Stimulated activated CD4-positive, alpha-beta T cell treated with anti-CD3 and anti-CD28 coated beads, Interleukin-1b, Interleukin-23, amount 100 ng/mL, for 1 hour (primary cell): ENCODE measurements around the gene LRIG1.

Experiments
- DNase-seq, 2 donors: peaks; one replicate each; pipeline ENCODE4 v3.0.0-alpha.2; 2020; ENCODE audit warnings: low read depth in 2 of 2

Gene LRIG1

DNA sequence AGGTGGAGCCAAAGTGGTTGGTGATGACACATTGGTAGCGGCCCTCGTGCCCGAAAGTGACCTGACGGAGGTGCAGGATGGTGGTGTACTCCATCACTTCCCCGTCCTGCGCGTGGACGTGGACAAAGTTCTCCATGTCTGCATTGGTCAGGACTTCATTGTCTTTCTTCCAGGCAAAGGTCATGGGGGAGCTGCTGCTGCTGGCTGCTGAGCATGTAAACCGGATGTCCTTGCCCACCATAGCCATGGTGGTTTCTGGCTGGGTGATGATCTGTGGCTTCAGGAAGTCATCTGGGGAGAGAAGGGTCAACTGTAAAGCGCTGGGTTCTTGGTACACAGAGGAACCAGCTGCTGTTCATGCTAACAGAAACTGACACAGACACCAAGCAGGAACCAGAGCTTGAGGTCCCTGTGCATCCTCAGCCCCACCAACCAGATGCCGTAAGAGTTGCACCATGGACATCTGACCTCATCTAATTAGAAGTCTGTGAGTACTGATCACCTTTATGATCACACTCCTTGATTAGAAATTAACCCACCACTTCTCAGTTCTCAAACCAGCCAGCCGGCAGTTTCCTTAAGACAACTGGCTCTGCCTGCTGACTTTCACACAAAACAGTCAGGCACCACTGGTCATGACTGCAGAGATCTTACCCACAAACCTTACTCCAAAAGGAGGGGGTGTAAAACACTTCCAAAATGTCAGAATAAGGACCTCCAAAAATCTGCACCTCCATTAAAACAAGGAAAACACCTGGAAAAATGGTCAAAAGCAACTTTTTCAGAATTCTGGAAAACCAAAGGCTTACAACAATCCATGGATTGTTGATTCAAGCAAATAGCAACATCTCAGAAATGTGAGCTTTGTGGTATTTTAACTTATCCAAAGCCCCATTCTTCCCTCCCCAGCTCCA, 114.6 kb downstream of the LRIG1 start:
- DNase-seq, result no peak

DNA sequence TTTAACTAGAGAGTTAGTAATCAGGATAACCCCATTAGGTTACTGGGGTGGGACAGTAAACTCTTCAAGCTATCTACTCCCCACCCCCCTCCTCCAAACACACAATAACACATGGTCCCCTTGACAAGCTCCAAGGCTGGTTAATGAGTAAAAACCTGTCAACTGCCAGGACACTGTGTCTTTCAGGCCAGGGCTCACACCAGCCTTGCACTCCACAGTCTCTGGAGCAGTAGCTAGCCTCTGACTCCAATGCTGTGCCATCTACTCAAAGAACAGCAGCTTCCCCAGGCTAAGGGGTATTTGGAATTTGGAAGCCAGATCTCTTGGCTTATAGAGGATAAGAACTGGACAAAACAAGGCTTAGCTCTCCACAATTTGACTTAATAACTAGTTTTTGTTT, 115.8 kb downstream of the LRIG1 start:
- no peak for DNase-seq

GRCh38 chr3:66383998-66384745, 116.7 kb downstream of the LRIG1 start:
- no peak for DNase-seq

GRCh38 chr3:66383023-66383422, 117.8 kb downstream of the LRIG1 start:
- no peak for DNase-seq

- no peak for DNase-seq
These were observed 118.7 kb downstream of the LRIG1 start for GRCh38 chr3:66382142-66382541.

GRCh38 chr3:66381626-66382025, 119.2 kb downstream of the LRIG1 start:
- DNase-seq, result no peak

- no peak for DNase-seq
These were observed 120.5 kb downstream of the LRIG1 start for GRCh38 chr3:66380200-66380932.

GRCh38 chr3:66379565-66379964, 121.3 kb downstream of the LRIG1 start:
- DNase-seq, result no peak

- no peak for DNase-seq
These were observed 122.6 kb downstream of the LRIG1 start for GRCh38 chr3:66378256-66378655.

DNA sequence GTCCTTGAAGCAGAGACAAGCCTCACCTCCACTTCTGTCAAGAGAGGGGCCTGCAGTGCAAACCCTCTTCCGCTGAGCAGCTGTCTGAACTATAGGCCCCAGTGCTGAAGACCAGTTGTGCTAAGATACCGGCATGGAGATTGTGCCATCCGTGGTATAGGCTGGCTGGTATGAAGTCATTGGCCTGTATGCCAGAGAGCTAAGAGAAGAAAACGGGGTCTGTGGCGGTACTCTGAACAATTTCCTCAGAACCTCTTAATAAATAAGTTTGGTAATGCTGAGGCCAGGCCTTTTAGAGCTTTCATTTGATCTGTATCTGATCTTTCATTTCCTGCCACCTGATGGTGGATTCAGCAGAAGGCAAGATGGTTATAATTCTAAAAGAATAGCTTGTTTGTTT, 123.0 kb downstream of the LRIG1 start:
- no peak for DNase-seq

DNA sequence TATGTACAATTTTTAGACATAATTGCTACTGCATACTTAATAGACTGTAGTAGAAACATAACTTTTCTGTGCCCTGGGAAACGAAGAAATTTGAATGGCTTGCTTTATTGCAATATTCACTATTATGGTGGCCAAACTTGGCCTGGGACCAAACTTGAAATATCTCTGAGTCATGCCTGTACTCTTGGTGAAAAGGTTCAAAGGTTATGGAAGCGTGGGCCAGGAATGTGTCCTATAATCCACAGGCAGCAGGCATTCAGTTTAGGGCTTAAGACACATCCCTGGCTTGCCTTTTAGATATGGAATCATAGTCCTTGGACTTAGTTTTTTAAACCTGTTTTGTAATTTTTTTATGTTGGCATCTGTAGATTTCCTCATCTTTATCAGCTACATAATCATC, 124.3 kb downstream of the LRIG1 start:
- DNase-seq, result no peak

DNA sequence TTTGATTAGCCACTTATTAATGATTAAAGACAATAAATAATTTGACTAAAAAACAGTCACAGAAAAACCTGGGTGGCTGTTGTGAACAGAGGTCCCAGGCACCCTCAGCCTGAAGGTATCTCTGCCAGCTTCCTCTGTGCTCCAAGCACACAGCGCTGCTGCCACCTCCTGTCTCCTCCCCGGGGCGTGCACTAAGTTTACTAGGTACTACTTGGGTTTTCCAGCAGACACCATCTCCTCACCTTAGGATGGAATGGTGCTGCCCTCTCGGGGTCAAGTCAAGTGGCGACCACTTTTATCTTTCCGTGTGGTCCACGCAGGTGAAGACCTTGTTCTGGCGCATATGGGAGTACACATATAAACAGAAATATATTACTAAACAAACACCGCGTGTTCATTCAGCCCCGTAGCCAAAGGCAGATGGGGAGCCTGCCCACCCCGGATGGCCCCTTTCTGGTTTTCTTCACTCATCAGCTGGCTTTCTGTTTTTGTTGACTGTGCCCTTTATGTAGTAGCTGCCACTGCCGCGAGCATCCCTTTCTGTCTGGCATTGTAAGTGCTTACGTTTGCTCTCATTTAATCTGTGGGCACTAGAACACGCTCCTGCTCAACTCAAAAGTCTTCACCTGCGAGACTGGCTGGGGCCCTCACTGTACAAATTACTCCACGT, 128.0 kb downstream of the LRIG1 start:
- DNase-seq, result no peak

DNA sequence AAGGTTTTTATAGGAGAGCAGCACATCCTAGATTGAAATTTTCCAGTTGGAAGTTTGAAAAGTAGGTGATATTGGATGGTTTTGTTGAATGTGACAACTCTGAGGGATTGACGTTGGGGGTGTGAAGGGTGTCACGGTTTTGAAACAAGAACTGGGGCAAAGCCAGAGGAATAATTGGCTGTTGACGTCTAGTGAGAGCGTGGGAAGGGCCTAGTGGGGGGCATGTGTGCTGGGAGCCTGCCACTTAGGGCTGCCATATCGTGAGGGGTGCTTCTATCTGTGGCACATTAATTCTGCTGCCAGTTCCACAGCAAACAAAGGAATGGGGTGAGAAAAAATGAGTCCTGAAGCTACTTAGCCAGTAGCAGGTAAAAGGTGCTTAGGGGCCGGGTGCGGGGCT, 129.4 kb downstream of the LRIG1 start:
- no peak for DNase-seq

GRCh38 chr3:66370179-66370578, 130.6 kb downstream of the LRIG1 start:
- no peak for DNase-seq

DNA sequence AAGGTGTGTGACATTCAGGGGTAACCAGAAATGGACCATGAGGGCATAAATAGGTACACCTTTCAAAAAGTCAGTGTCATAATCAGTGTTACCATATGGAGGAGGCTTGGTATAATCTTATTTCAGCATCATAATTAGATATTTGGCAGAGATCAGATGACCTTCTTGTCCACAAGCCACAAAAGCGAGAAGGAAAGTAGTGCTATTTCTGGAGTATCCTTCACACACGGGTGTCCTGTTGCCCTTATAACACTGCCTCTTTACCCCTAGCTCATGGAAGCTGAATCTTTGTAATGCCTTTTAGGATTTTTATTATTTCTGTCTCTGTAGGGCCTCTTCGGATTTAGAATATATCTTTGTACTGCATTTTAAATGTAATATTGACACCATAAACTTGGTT, 132.8 kb downstream of the LRIG1 start:
- no peak for DNase-seq

DNA sequence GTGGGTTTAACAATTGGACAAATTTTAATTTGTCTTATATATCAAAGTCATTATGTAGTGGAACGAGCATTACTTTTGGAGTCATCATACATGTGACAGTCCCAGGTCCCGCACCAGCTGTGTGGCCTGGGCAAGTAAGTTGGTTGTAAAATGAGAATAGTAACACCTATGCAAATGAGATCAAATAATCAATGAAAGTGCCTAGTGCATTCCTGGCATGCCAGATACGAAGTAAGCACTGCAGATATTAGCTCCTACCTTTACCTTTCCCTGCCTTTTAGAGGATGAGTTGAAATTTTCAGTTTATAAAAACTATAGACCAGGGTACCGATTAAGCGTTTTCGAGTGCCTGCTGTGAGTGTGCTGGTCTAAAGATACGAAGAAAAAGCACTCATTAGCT, 134.1 kb downstream of the LRIG1 start:
- no peak for DNase-seq

GRCh38 chr3:66365080-66365479, 135.7 kb downstream of the LRIG1 start:
- no peak for DNase-seq

DNA sequence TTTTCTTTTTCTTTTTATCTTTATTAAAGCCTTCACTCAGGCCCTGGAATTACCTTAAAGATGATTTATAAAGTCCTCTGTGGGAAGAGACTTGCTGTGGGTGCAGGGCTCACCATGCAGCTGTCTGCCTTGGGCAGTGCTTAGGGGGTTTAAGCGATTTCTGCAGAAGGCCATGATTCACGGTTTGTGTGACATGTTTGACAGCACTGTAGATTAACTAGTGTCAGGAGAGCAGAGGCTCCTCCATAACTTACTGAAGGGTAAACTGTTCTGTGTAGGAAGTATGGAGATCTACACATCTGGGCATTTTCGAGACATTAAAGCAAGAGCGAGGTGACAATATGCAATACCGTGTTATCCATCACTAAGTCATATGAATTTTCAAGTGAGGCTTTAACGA, 137.7 kb downstream of the LRIG1 start:
- no peak for DNase-seq

DNA sequence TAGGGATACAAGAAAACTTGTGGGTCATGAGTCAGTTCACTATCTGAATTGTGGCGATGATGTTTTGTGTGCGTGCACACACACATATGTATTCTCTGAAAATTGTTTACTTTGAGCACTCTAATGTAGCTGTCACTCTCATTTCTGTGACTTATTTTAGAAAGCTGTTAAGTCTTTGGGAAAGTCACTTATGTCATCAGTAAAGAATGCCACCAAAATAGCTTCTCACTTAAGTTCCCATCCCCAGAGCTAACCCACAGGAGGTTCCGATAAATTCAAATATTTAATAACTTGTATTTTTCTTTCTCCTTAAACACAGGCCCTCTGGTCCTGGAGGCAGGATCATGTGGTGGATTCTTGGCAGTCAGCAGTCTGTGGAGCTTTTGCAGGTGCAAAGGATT, 138.3 kb downstream of the LRIG1 start:
- no peak for DNase-seq

GRCh38 chr3:66361356-66361755, 139.5 kb downstream of the LRIG1 start:
- DNase-seq, result no peak

DNA sequence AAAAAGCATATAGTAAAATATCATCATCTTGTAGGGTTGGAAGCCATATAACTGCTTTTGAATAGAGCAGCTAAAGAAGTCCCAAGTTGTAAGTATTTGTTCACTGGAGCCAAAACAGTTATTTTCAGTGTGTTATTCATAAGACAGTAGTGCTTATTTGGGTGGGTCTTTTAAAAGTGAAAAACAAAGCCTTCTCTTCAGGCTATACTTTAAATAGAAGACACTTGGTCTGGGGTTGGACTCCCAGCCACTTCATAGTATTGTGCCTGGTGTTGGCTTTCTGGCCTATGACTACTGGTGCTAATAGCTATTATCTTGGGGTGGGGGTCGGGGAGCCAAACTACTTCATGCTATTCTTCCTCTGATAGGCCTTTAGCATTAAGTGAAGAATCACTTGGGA, 144.8 kb downstream of the LRIG1 start:
- DNase-seq, result no peak

DNA sequence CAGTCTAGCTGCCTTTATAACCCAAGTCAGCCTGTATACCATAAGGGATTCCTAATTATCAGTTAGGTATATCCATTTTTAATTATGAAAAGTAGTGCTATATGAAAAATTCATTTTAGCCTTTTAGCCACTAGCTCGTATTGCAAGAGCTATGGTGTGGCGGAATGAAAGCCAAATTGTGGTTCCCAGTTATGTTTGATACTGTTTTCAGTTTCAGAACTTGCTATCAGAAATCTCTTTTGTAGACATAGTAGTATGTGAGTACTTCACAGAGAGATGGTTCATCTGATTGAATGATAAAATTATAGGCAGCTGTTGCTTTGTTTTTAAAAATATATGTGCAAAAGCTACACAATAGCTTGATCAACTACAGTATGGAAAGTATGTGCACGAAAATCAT, 145.4 kb downstream of the LRIG1 start:
- DNase-seq, result no peak
